Ovary (tissue), 3 donors: ENCODE measurements around the gene SYNGR4.

Source experiments
- EP300 ChIP-seq: sonication (generic); formaldehyde crosslinking; IDR thresholded peaks from one replicate; pipeline ENCODE4 v1.6.1; 2017; ENCODE audit warnings: antibody characterized with exemption
- POLR2A ChIP-seq: fragments of 450-650 bp; IDR thresholded peaks from one replicate; pipeline ENCODE4 v1.6.1; 2017; ENCODE audit warnings: antibody characterized with exemption, mild to moderate bottlenecking, moderate library complexity
- TF ChIP-seq, protein P1 (sequence below), 3 donors: fragments of 450-650 bp in 2 of 3; fragments of 200-600 bp in 1 of 3; IDR thresholded peaks; one replicate each; pipeline versions ENCODE4 v1.5.1 to v1.8.0; 2016 to 2022; ENCODE audit warnings: antibody characterized with exemption in 3 of 3, mild to moderate bottlenecking in 1 of 3
- donor health status: DM: no; HTN: no; CAD: no.

DNA sequence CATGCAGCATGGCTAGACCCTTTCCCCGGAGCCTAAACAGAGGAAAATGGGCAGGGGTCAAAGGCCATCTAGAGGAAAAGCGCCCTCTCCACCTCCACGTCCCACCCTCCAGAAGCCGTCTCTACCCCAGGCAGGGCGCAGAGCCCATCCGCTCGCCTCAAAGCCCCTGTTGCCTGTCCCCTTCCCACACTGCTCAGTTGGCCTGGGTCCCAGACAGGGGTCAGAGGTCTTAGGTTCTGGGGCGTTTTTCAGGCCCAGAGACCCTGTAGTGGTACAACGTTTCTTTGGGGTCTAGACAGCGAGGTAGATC lies 712 bp upstream of the SYNGR4 start:
- TF ChIP-seq, protein P1, sequence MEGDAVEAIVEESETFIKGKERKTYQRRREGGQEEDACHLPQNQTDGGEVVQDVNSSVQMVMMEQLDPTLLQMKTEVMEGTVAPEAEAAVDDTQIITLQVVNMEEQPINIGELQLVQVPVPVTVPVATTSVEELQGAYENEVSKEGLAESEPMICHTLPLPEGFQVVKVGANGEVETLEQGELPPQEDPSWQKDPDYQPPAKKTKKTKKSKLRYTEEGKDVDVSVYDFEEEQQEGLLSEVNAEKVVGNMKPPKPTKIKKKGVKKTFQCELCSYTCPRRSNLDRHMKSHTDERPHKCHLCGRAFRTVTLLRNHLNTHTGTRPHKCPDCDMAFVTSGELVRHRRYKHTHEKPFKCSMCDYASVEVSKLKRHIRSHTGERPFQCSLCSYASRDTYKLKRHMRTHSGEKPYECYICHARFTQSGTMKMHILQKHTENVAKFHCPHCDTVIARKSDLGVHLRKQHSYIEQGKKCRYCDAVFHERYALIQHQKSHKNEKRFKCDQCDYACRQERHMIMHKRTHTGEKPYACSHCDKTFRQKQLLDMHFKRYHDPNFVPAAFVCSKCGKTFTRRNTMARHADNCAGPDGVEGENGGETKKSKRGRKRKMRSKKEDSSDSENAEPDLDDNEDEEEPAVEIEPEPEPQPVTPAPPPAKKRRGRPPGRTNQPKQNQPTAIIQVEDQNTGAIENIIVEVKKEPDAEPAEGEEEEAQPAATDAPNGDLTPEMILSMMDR (IDR thresholded peaks at IDR 0.05) = no peak
- TF ChIP-seq EP300 (no peak), POLR2A (no peak)
